HG02763 (cell line): ENCODE data around the gene CCDC154.
"Not testable (repeated sequence)": the region's sequence is repeated elsewhere in the genome, so short reads cannot be mapped to it uniquely, and the experiment has no call there.

Source experiments
- ATAC-seq: cut with Tn5 transposase; IDR thresholded peaks from one replicate; pipeline ENCODE4 v1.9.1; 2021; ENCODE audit warnings: mild to moderate bottlenecking, moderate library complexity; ENCODE audit not compliant: unreplicated experiment

CCDC154 gene

GRCh38 chr16:1443980-1444729, at the start of gene CCDC154:
TSS of gene CCDC154 (minus strand) at chr16:1444556. CDS start at chr16:1444322, 234 bp downstream.
- no peak for ATAC-seq

- ATAC-seq, result no peak
These were observed 49.4 kb upstream of the CCDC154 start for GRCh38 chr16:1493746-1494094.

GRCh38 chr16:1492923-1493745, 48.8 kb upstream of the CCDC154 start, which contains the start of gene TELO2:
TSS of gene TELO2 (plus strand) at chr16:1493360. CDS start at chr16:1494282, 922 bp downstream.
- ATAC-seq, result peak; percentile 65

GRCh38 chr16:1492082-1492922, 47.9 kb upstream of the CCDC154 start:
- no peak for ATAC-seq

- no peak for ATAC-seq
These were observed 47.0 kb upstream of the CCDC154 start for GRCh38 chr16:1491327-1491726.

- ATAC-seq, result no peak
These were observed 44.7 kb upstream of the CCDC154 start for GRCh38 chr16:1489077-1489476.

- ATAC-seq, result no peak
These were observed 44.3 kb upstream of the CCDC154 start, which contains the start of gene PTX4 for GRCh38 chr16:1488619-1489018. TSS of gene PTX4 (minus strand) at chr16:1488944. CDS start at chr16:1488909, 35 bp downstream.

- ATAC-seq, result no peak
These were observed 43.8 kb upstream of the CCDC154 start for GRCh38 chr16:1488054-1488601.

GRCh38 chr16:1487395-1488053, 43.2 kb upstream of the CCDC154 start:
- ATAC-seq, result no peak

- no peak for ATAC-seq
These were observed 42.4 kb upstream of the CCDC154 start for GRCh38 chr16:1486551-1487390.

- no peak for ATAC-seq
These were observed 41.6 kb upstream of the CCDC154 start for GRCh38 chr16:1485847-1486496.

- ATAC-seq, result no peak
These were observed 37.8 kb upstream of the CCDC154 start for GRCh38 chr16:1481906-1482835.

- ATAC-seq, result not testable (repeated sequence)
These were observed 34.6 kb upstream of the CCDC154 start for GRCh38 chr16:1478937-1479336.

- ATAC-seq, result no peak
These were observed 32.7 kb upstream of the CCDC154 start for GRCh38 chr16:1477033-1477432.

GRCh38 chr16:1475552-1476114, 31.3 kb upstream of the CCDC154 start:
- ATAC-seq, result no peak

GRCh38 chr16:1474796-1475551, 30.6 kb upstream of the CCDC154 start, which contains the start of gene CLCN7:
TSS of gene CLCN7 (minus strand) at chr16:1475028. CDS start at chr16:1474974, 54 bp downstream.
- ATAC-seq, result peak; percentile 87
